ENCODE data around the gene RASA1. TPM values are rescaled to one million over a fixed set of nuclear protein-coding genes. Genes with fewer than 3 reads are reported as not detected.
"Not testable (repeated sequence)": the region's sequence is repeated elsewhere in the genome, so short reads cannot be mapped to it uniquely, and the experiment has no call there.

The RASA1 gene
- total RNA-seq, 1 experiment from 2014 or later = 29.0 TPM

DNA sequence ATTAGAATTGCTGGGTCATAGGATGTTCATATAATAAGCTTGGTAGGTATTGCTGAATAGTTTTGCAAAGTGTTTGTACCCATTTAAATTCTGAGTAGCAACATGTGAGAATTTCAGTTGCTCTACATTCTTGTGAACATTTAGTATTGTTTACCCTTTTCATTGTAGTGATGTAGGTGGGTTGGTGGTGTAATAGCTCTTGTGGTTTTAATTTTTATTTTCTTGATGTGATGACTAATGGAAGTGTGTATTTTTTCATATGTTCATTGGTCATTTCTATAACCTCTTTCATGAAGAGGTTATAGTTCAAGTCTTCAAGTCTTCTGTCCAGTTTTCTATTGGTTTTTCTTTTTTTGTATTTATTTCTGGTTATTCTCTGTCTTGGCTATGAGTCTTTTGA is 34.4 kb downstream of the RASA1 start:
- Histone ChIP-seq H3K9me3 (ENCODE audit: control insufficient read depth, insufficient read depth, low read depth, low read length) (no peaks in the 10 kb centered on the region), H3K4me3 (ENCODE audit: low read depth in 2 of 2, low read length in 2 of 2) (no peak overlapping the region), H3K36me3 (ENCODE audit: control insufficient read depth, insufficient read depth, low read length) (no peaks in the 10 kb centered on the region), H3K4me1 (ENCODE audit: control insufficient read depth, insufficient read depth, low read length) (peaks cover 8% of the 10 kb centered on the region), H3K27me3 (ENCODE audit: control insufficient read depth, insufficient read depth, low read length) (no peaks in the 10 kb centered on the region), H3K27ac (ENCODE audit: low read length) (no peak overlapping the region)
- no peak for ATAC-seq
- intact Hi-C loops (cut with micrococcal nuclease; ENCODE audit: unreplicated experiment) (no loop called here), in situ Hi-C loops (cut with HindIII; ENCODE audit: low pct_unique_long_range_greater_than_20kb, low sequenced_read_pairs) (no loop called here)
- BruUV-seq (replicated peaks) = no TSS peak
- TF ChIP-seq TCF7L2 (IDR thresholded peaks at IDR 0.05; ENCODE audit: low read depth, low read length) = no peak
- no peak for TF ChIP-seq POLR2AphosphoS5 (IDR thresholded peaks at IDR 0.05; ENCODE audit: low read depth, low read length)
- no peak for TF ChIP-seq SIN3A (IDR thresholded peaks at IDR 0.05; ENCODE audit: borderline replicate concordance, insufficient read depth, low read depth, low read length)
- no peak for TF ChIP-seq CTCF (IDR thresholded peaks at IDR 0.05)
- TF ChIP-seq, protein P1, sequence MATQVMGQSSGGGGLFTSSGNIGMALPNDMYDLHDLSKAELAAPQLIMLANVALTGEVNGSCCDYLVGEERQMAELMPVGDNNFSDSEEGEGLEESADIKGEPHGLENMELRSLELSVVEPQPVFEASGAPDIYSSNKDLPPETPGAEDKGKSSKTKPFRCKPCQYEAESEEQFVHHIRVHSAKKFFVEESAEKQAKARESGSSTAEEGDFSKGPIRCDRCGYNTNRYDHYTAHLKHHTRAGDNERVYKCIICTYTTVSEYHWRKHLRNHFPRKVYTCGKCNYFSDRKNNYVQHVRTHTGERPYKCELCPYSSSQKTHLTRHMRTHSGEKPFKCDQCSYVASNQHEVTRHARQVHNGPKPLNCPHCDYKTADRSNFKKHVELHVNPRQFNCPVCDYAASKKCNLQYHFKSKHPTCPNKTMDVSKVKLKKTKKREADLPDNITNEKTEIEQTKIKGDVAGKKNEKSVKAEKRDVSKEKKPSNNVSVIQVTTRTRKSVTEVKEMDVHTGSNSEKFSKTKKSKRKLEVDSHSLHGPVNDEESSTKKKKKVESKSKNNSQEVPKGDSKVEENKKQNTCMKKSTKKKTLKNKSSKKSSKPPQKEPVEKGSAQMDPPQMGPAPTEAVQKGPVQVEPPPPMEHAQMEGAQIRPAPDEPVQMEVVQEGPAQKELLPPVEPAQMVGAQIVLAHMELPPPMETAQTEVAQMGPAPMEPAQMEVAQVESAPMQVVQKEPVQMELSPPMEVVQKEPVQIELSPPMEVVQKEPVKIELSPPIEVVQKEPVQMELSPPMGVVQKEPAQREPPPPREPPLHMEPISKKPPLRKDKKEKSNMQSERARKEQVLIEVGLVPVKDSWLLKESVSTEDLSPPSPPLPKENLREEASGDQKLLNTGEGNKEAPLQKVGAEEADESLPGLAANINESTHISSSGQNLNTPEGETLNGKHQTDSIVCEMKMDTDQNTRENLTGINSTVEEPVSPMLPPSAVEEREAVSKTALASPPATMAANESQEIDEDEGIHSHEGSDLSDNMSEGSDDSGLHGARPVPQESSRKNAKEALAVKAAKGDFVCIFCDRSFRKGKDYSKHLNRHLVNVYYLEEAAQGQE (IDR thresholded peaks at IDR 0.05; ENCODE audit: insufficient read depth in 1 of 2, low read depth in 2 of 2, low read length in 1 of 2) = no peak
- DNase-seq (ENCODE audit: low read depth, low spot score) = no peak
- ChIA-PET POLR2A (no interaction called here), CTCF (no interaction called here)

- Histone ChIP-seq H3K27ac (ENCODE audit: low read length) (no peak overlapping the region), H3K27me3 (ENCODE audit: control insufficient read depth, insufficient read depth, low read length) (no peaks in the 10 kb centered on the region), H3K4me3 (ENCODE audit: low read depth in 2 of 2, low read length in 2 of 2) (no peak overlapping the region), H3K9me3 (ENCODE audit: control insufficient read depth, insufficient read depth, low read depth, low read length) (no peaks in the 10 kb centered on the region), H3K36me3 (ENCODE audit: control insufficient read depth, insufficient read depth, low read length) (no peaks in the 10 kb centered on the region), H3K4me1 (ENCODE audit: control insufficient read depth, insufficient read depth, low read length) (peaks cover 5% of the 10 kb centered on the region)
- BruUV-seq (replicated peaks) = no TSS peak
- no peak for TF ChIP-seq SIN3A (IDR thresholded peaks at IDR 0.05; ENCODE audit: borderline replicate concordance, insufficient read depth, low read depth, low read length)
- POLR2A ChIA-PET = no interaction called here
- CTCF ChIA-PET = no interaction called here
- ATAC-seq (no peak), DNase-seq (ENCODE audit: low read depth, low spot score) (no peak)
- in situ Hi-C loops (cut with HindIII; ENCODE audit: low pct_unique_long_range_greater_than_20kb, low sequenced_read_pairs) = no loop called here
- intact Hi-C loops (cut with micrococcal nuclease; ENCODE audit: unreplicated experiment) = no loop called here
Measured at GRCh38 chr5:87303324-87303723, 35.6 kb downstream of the RASA1 start.

DNA sequence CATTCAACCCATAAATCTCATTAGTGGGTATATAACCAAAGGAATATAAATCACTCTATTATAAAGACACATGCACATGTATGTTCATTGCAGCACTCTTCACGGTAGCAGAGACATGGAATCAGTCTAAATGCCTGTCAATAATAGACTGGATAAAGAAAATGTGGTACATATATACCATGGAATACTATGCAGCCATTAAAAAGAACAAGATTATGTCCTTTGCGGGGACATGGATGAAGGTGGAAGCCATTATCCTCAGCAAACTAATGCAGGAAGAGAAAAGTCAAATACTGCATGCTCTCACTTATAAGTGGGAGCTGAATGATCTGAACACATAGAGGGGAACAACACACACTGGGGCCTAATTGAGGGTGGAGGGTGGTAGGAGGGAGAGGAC is 38.4 kb downstream of the RASA1 start:
- POLR2A ChIA-PET; H3K27ac ChIP-seq (ENCODE audit: low read length); H3K9me3 ChIP-seq (ENCODE audit: control insufficient read depth, insufficient read depth, low read depth, low read length); DNase-seq (ENCODE audit: low read depth, low spot score); H3K4me3 ChIP-seq (ENCODE audit: low read depth in 2 of 2, low read length in 2 of 2); H3K27me3 ChIP-seq (ENCODE audit: control insufficient read depth, insufficient read depth, low read length); H3K4me1 ChIP-seq (ENCODE audit: control insufficient read depth, insufficient read depth, low read length); CTCF ChIA-PET; BruUV-seq (replicated peaks); in situ Hi-C loops (cut with HindIII; ENCODE audit: low pct_unique_long_range_greater_than_20kb, low sequenced_read_pairs); intact Hi-C loops (cut with micrococcal nuclease; ENCODE audit: unreplicated experiment); ATAC-seq; H3K36me3 ChIP-seq (ENCODE audit: control insufficient read depth, insufficient read depth, low read length): not testable (repeated sequence)
